Dedifferentiated amniotic fluid mesenchymal stem cell (primary cell): ENCODE measurements around the gene VAMP2.

Experiments
- DNase-seq: peaks from one replicate; pipeline ENCODE4 v3.0.0-alpha.2; 2016; ENCODE audit errors: extremely low spot score

The VAMP2 gene

GRCh38 chr17:8122924-8123694 lies 39.6 kb downstream of the VAMP2 start:
- DNase-seq = no peak

GRCh38 chr17:8122422-8122923 lies 40.3 kb downstream of the VAMP2 start:
- peak; percentile 49 for DNase-seq

- peak; percentile 25 for DNase-seq
Measured at GRCh38 chr17:8121681-8122421, 40.9 kb downstream of the VAMP2 start.

GRCh38 chr17:8121407-8121680 lies 41.4 kb downstream of the VAMP2 start:
- DNase-seq = no peak

GRCh38 chr17:8120520-8121406 lies 42.0 kb downstream of the VAMP2 start:
- DNase-seq = peak; percentile 73

GRCh38 chr17:8119581-8120519 lies 42.9 kb downstream of the VAMP2 start:
- DNase-seq = peak; percentile 93

GRCh38 chr17:8118769-8119580 lies 43.8 kb downstream of the VAMP2 start:
- peak; percentile 86 for DNase-seq

GRCh38 chr17:8117980-8118768 lies 44.6 kb downstream of the VAMP2 start, which contains the start of gene ALOXE3:
TSS of gene ALOXE3 (minus strand) at chr17:8118514. CDS start at chr17:8117990, 524 bp downstream.
- DNase-seq = peak; percentile 49

GRCh38 chr17:8117367-8117979 lies 45.3 kb downstream of the VAMP2 start:
- no peak for DNase-seq

- DNase-seq = no peak
Measured at GRCh38 chr17:8116776-8117175, 46.0 kb downstream of the VAMP2 start.

- no peak for DNase-seq
Measured at GRCh38 chr17:8110907-8111306, 51.8 kb downstream of the VAMP2 start.

- no peak for DNase-seq
Measured at GRCh38 chr17:8110456-8110804, 52.3 kb downstream of the VAMP2 start.

GRCh38 chr17:8109661-8110455 lies 52.9 kb downstream of the VAMP2 start:
- DNase-seq = no peak
